ENCODE results near the gene TSPAN7.

Gene TSPAN7, protein sequence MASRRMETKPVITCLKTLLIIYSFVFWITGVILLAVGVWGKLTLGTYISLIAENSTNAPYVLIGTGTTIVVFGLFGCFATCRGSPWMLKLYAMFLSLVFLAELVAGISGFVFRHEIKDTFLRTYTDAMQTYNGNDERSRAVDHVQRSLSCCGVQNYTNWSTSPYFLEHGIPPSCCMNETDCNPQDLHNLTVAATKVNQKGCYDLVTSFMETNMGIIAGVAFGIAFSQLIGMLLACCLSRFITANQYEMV

DNA sequence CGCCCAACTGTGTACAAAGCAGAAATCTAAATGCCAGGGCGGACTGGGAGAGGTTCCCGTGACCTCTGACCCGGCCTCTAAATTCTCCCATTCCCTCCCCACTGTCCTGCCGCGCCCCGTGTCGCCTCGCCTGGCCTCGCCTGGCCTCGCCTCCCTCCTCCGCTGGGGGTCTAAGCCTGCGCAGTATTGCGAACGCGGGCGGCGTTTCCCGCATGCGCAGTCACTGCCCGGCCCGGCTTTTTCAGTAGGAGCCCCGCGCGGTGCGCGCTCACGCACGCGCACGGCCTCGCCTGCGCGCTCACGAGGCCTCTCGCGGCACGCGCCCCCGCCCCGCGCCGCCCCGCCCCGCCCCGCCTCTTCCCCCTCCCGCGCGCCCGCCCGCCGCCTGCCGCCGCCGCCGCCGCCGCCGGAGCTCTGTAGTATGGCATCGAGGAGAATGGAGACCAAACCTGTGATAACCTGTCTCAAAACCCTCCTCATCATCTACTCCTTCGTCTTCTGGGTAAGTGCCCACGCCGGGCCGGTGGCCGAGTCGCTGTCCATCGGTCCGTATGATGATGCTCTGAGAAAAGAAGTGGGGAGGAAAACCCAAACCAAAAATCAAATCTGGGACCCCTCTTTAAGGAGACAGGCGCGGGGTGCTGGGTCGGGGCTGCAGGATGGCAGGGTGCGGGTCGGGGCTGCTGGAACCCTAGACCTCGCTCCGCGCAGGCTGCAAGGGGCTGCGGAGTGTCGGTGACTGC lies at the start of gene TSPAN7:
Gene TSPAN7 (plus strand): TSS at position 417 of the 743 bp plus-strand sequence. CDS start 5 bp downstream, at position 422.
- DNase-seq, result peak; percentile 92

DNA sequence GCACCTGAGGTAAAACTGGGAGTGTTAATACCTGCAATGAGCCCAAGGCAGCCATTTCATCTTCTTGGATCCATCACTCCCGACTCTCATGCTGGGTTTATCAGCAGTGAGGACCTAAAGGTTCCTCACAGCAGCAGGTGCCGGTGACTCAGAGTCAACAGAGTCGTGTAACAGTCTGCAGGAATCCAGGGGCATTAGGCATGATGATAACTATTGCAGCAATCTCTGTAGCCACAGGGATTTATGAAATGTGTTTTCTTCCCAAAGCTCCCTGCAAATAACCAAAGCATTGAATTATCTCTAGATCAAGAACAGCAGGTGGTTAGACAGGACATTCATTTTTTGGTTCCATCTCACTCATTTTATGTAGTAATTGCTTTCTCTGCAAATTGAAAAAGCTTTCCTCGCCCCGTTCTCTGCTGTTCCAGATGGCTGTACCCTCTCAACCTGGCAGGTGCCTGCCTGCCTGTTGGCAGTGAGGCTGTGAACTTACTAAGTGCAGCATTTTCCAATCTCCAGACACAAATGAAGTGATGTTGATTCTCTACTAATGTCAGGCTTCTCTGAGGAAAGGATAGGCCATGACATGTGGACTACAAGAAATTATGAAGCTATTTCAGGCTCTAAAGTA lies 48.1 kb upstream of the TSPAN7 start:
- DNase-seq, result no peak

DNA sequence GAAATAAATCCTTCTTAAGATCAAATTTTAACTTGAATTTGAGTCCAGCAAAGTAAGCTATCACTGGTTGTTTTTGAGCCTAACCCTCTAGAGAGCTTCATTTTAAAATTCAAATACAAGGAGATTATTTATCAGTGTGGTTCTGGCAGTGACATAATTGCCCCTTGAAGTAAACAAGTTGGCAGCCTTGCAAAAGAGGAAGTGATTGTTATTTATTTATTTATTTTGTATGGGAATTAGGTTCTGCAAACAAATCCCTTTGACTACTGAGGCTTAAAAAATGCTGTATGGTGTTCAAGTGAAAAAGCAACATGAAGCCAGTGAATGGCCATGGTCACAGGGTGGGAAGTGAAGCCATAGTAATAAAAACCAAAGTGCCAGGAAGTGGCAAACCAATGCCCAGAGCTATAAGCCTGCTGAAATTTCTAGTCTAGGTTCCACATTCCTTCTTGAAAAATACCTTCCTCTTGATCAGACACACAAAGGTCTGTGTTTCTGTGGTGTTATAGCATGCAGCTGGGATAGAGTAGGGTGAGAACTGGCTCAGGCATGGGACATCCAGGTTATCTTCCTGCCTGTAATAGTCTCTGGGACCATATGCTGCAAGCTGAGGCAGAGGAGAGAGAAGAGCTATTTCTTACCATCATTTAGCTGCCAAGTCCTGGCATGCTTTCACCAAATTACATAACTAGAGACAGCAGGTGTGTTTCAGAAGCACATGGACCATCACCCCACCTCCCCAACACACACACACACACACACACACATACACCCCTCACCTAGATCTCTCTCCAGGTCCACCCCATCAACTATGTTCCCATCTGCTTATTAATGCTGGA lies 47.1 kb upstream of the TSPAN7 start:
- no peak for DNase-seq

DNA sequence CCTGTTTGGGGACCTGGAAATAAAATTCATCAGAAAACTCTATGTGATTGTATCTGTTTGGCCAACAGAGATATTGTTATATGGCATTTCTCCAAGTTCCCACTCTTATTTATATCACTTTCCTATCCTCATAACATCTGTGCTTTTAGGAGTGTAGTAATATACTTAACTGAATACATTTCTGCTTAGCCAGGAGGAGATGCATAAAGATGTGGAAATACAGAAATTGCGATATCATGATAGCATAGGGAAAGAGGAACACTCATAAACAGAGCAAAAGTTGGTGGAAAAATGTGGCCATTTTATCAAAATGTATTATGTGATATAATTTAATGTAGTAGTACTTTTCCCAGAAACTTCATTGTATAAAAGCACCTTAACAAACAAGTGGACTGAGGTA lies 46.1 kb upstream of the TSPAN7 start:
- no peak for DNase-seq

DNA sequence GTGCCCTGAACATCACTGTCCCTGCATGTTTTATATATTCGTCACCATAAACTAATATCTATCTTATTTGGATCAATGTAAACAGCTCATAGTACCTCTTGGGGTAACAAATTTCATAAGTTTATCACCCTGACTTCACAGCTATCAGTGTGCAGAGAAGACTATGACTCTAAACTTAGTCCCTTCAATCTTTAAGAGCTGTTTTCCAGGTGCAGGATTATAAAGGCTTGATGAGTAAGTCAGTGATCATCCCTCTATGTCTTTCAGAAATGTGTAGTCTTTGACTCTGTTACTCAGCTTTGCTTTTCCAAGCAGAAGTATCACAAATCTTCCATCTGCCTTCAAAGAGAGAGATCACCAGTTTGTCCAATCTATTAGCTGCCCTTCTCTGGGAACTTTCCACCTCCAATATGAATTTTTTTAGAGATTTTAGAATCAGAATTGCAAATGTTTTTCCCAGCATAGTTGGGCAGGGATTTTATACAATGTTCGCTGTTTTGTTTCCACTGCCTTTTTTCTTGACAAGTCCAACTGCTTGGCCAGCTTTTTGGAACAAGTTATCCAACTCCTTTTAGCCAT lies 45.1 kb upstream of the TSPAN7 start:
- no peak for DNase-seq

DNA sequence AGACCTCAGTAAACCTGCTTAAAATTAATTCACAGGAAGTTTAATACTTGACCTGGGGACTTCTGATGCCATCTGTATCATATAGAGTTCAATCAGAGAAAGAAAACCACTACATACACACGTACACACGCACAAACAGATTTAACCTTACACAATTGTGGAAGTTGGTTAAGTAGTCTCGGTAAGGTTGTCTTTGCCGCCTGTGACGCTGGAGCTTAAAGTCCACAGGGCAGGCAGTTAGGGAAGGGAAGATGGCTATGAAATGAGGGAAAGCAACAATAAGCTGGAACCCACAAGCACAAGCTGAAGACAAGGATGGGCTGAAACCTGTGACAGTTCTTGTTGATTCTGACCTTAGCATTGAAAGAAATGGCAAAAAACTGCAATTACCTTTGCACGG lies 41.7 kb upstream of the TSPAN7 start:
- DNase-seq, result no peak

DNA sequence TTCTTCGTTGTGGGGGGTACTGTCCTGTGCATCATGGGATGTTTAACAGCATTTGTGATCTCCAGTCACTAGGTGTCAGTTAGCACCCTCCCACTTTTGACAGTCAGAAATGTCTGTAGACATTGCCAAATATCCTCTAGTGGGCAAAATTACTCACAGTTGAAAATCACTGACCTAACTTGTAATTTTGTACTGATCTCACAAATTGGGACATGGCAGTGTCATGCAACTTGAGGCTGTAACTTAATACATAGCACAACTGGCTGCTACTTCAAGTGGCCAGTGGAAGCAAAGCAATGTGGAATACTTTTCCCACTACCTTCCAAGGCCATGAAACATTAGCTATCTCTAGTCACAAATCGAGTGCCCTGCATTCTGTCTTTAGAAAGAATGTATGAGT lies 23.2 kb upstream of the TSPAN7 start:
- no peak for DNase-seq

DNA sequence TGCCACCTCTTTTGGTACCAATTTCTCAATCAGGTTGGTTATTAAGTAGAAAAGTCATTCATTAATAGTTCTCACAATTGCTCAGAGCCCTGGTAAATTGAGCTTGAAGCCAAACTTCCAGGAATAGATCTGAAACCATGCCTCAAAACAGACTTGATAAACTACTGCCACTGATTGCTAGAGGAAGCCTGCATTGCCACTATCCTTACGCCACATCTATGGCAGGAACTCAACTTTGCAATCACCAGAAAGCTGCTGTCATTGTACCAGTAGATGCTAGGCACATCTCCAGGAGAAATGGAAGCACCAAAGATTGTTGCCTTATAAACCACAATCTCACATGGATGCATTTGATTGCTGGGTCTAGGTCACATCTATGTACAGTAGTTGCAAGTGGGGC lies 21.6 kb upstream of the TSPAN7 start:
- no peak for DNase-seq

DNA sequence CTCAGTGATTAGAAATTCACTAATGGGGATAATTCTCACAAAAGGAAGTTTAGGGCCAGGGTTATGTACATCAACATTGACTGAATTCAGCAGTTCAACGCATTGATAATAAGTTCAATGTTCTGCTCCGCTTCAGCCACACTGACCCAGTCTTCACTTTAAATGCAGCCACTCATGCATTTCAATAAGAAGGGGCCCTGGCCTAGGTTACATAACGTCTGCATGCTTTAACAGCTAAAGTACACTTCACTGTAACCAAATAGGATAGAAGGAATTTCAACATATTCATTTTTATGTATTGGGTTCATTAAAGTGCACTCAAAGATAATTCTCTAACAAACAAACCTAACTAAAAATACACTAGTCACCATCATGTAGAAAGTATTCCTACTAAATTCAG lies 12.8 kb upstream of the TSPAN7 start:
- DNase-seq, result no peak

DNA sequence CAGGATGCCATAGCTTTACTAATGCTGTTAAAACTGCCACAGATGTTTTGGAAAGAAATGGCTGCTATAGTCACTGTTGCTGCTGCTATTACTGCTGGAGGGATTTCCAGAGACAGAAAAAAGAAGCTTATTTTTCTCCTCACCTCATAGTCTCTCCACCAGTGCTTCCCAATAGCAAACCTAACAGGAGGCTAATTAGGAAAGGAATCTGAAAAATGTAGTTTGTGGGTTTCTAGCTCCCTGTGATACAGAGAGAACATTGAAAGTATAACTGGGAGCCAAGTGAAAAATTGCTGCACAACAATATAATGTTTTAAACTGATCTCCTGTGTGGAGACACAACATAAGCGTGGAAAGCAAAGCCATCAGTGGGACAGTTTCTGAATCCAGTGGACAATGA lies 8.6 kb upstream of the TSPAN7 start:
- no peak for DNase-seq

DNA sequence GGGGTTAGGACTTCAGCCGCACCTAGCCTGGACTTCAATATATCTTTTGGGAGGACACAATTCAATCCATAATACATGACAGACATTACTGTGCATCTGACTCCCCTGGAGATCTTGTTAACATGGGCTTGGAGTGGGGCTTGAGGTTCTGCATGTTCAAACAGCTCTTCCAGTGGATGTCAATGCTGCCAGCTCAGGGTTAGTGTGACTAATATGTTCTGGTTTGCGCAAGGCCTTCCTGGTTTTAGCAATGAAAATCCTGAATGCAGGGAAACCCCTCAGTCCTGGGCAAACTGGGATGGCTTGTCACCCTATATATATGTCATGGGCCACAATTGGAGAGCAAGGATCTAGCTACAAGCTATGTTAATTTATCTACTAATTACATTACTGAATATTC lies 2.7 kb upstream of the TSPAN7 start:
- DNase-seq, result no peak

DNA sequence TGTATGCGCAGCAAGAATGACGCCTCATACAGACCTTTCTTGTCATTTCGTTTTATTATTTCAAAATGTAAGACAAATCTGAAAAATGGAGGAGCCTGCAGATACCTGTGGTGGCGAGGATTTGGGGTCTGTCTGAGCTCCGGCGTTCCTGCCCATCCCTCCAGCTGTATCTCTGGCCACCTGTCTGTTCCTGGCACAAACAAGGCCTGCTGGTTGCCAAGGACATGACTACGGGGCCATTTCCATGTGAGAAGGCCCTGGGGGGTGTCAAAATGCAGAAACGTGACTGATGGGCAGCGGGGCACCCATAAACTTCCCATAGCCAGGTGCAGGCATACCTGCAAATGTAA lies 591 bp upstream of the TSPAN7 start:
- DNase-seq, result no peak

DNA sequence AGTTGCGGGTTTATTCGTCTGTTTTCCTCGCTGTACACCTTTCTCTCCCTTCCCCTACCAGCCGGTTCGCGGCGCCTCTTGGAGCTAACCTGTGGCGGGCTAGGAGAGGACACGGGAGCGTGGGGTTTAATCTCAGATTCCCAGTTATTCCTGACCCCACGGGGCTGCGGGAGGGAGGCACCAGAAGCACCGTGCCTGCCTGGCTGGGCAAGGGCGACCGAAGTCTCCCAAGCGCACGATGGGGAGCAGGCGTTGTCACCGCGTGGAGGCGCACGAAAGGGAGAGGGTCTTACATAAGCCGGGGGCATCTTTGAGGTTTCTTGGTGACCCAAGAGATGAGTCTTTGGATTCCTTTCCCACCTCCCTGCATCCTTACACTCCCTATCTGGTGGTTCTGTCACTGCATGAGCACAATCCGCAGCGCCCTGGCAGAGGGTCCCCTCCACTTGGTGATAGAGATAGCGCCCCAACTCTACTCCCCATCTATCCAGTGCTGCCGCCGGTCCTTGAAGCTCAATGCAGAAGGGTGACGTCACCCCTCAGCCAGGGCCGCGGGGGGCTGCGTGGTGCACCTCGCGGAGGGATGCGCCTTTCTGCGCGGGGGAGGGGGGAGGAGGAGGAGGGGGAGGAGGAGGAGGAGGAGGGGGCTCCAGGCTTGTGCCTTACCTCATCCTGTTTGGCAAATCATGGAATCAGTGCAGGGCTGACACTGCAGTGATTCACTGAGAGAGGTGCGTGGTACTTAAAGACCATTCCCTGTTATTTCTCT lies 793 bp downstream of the TSPAN7 start:
- DNase-seq, result peak; percentile 78

DNA sequence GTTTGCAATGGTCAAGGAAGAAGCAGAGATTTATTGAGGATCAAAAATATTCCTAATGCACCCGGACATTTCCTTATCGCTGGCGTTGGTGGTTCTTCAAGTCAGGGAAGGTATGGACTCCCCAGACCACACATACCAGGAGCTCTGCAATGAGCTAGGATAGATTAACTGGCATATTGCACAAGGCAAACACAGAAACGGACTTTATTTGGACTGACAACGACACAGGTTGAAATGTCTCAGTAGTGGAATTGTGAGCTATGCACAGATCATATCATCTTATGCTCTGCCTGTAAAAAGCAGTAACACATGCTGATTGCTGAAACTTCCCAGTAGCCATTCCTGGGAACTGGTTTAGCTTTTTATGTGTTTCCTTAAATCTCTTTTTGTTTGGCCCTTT lies 1.7 kb downstream of the TSPAN7 start:
- DNase-seq, result peak; percentile 24

DNA sequence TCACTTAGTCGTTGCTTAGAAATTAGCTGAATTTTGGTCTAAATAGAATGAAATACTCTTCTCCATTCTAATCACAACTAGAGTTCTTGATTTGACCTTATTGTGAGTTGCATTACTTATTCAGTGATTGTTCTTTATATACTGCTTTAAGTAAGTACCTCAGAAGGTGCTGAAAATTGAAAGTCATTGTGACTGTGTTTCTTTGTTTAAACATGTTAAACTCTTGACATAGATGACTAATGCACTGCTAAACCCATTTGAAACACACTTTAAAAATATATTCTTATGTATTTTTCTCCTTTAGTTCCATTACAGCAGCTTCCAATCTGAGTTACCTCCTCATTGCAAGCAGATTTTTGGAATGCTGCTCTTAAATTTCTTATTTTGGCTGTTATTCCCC lies 9.1 kb downstream of the TSPAN7 start:
- no peak for DNase-seq

DNA sequence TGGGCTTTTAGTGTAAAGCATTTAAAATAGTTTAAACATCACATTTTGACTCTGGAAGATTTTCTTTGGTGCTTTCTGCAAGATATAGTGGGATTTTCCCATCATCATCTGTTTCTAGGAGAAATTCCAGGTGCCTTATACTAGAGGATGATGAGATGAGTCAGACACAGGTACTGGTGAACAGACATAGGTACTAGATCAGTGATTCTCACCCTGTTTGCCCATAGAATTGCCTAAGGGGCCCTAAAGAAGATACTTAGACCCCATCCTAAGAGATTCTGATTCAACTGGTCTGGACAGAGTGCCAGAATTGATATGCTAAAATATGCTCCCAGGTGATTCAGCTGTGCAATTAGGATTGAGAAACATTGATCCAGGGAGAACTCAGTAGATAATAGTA lies 9.7 kb downstream of the TSPAN7 start:
- no peak for DNase-seq

DNA sequence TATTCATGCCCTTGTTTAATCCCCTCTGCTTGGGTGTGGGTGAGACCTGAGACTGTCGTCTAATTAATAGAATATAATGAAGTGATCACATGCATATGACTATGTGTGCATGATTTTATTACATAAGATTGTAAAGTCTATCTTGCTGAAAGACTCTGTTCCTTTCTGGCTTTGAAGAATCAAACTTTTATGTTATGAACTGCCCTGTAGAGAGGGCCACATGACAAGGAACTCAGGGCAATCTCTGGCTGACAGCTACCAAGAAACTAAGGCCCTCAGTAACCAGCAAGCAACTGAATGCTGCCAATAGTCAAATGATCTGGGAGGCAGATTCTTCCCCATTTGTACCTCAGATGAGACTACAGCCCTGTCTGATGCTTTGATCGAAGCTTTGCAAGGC lies 13.5 kb downstream of the TSPAN7 start:
- DNase-seq, result no peak

DNA sequence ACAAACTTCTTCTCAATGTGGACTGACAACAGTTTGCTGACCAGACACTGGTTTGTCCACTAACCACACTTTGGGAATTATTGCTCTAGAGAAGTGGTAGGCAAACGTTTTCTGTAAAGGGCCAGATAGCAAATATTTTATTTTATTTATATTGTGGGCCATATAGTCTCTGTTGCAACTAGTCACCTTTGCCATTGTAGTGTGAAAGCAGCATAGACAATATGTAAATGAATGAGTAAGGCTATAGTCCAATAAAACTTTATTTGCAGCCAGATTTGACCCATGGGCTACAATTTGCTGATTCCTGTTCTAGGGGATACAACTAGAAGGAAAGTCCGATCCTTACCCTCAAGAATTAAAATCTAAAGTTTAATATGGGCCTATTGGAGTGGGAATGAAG lies 14.5 kb downstream of the TSPAN7 start:
- DNase-seq, result no peak

DNA sequence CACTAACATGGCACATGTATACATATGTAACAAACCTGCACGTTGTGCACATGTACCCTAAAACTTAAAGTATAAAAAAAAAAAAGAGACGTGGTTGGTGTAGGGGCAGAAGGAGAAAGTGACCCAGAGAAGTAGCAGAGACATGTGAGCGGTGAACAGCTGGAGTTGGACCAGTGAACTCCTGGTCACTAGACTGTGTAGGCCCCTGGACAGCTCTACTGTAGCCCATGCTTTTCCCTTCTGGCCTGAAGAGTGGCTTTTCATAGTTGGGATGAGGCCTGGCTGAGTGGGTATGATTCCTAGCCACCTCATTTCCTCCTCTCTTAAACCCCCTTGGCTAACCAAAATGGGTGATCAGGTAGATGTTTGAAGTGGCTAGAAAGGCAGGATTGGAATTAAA lies 16.4 kb downstream of the TSPAN7 start:
- no peak for DNase-seq

DNA sequence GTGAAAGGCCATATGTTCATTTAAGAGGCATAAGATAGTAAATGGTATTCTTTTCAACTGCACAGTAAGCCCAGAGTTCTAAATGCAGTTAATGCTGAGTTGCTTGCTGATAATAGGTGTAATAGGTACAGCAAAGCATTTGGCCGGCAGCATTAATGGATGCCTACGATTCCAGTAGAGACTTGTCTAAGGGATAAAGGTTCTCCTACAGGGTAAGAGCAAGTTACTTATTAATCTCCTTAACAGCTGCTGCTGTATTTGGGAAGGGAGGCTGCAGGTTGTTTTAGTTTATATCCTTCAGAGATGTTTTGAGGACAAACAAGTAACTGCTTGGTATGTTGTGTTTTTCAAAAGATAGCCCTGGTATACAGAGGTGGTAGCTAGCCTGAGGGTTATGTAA lies 16.8 kb downstream of the TSPAN7 start:
- peak; percentile 82 for DNase-seq

DNA sequence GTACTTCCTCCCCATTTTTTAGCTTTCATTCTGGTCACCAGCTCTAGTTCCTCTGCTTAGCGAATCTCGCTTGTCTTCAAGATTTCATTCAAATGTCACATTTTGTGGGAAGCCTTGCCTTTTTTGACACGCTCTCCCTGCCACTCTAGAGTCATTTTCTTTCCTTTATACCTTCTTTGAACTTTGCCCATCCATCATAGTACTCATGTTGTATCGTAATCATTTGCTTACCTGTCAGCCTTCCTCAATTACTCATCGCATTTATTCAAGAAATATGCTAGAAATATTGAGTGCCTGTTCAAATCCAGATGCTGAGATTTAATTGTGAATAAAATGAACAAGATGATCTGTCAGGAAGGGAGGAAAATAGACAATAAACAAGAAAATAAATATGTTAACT lies 21.8 kb downstream of the TSPAN7 start:
- no peak for DNase-seq

DNA sequence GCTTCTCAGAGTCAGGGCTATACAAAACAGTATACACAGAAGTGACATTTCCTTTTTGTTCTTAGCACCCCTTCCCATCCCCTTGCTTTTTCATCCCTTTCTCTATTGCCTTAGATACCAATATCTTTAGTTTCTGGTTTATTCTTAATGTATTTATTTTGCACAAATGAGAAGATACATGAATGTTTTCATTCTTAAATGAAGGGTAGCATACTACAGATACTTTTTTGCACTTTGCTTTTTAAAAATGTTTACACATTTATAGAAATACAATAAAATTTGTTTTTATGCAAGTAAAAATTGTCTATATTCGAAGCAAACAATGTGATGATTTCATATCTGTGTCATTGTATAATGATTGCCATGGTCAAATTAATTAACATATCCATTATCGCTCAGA lies 33.1 kb downstream of the TSPAN7 start:
- no peak for DNase-seq
